HepG2 (cell line): ENCODE results near the gene ADI1. TPM values are rescaled to one million over a fixed set of nuclear protein-coding genes. Genes with fewer than 3 reads are reported as not detected.

ENCODE experiments used
- ARNT ChIP-seq: fragments of 450-650 bp; IDR thresholded peaks from 2 replicates; pipeline ENCODE4 v1.6.1; 2017
- ATF5 ChIP-seq: sonication (generic); formaldehyde crosslinking; IDR thresholded peaks from 2 replicates; pipeline ENCODE4 v1.4.0; 2020; ENCODE audit warnings: mild to moderate bottlenecking, low read depth, missing genetic modification reagents
- CBX5 ChIP-seq: sonication (generic); formaldehyde crosslinking; IDR thresholded peaks from 2 replicates; pipeline ENCODE4 v1.4.0; 2020; ENCODE audit warnings: missing genetic modification reagents, borderline replicate concordance
- HES4 ChIP-seq: sonication (generic); formaldehyde crosslinking; IDR thresholded peaks from 2 replicates; pipeline ENCODE4 v1.9.0; 2021; ENCODE audit warnings: mild to moderate bottlenecking, missing genetic modification reagents, borderline replicate concordance
- HIC2 ChIP-seq: sonication (generic); formaldehyde crosslinking; IDR thresholded peaks from 2 replicates; pipeline ENCODE4 v1.9.0; 2022; ENCODE audit warnings: low read depth, missing genetic modification reagents
- HNRNPH1 ChIP-seq: fragments of 200-400 bp; formaldehyde crosslinking; optimal IDR thresholded peaks from 2 replicates; pipeline ENCODE3; 2017; ENCODE audit warnings: mild to moderate bottlenecking, low read depth, low read length
- NFYB ChIP-seq: sonication (generic); formaldehyde crosslinking; IDR thresholded peaks from 2 replicates; pipeline ENCODE4 v1.4.0; 2020; ENCODE audit warnings: missing genetic modification reagents
- NR0B2 ChIP-seq: sonication (generic); formaldehyde crosslinking; IDR thresholded peaks from 2 replicates; pipeline ENCODE4 v1.4.0; 2020; ENCODE audit warnings: mild to moderate bottlenecking, missing genetic modification reagents
- PRDM15 ChIP-seq: sonication (generic); formaldehyde crosslinking; IDR thresholded peaks from 2 replicates; pipeline ENCODE4 v1.4.0; 2020; ENCODE audit warnings: missing genetic modification reagents
- SRY ChIP-seq: sonication (generic); formaldehyde crosslinking; IDR thresholded peaks from 2 replicates; pipeline ENCODE4 v1.8.0; 2022; ENCODE audit warnings: mild to moderate bottlenecking, missing genetic modification reagents
- TFAP4 ChIP-seq: sonication (generic); IDR thresholded peaks from 2 replicates; pipeline ENCODE4 v1.6.1; 2016; ENCODE audit warnings: low read depth, borderline replicate concordance
- ZNF101 ChIP-seq: sonication (generic); formaldehyde crosslinking; IDR thresholded peaks from 2 replicates; pipeline ENCODE4 v1.4.0; 2020; ENCODE audit warnings: mild to moderate bottlenecking, low read depth, missing genetic modification reagents, borderline replicate concordance
- ZNF263 ChIP-seq: sonication (generic); formaldehyde crosslinking; IDR thresholded peaks from 2 replicates; pipeline ENCODE4 v1.4.0; 2020; ENCODE audit warnings: missing genetic modification reagents
- ZNF333 ChIP-seq: sonication (generic); formaldehyde crosslinking; IDR thresholded peaks from 2 replicates; pipeline ENCODE4 v1.4.0; 2020; ENCODE audit warnings: mild to moderate bottlenecking, missing genetic modification reagents, borderline replicate concordance
- ZNF337 ChIP-seq: sonication (generic); formaldehyde crosslinking; IDR thresholded peaks from 2 replicates; pipeline ENCODE4 v1.5.1; 2020; ENCODE audit warnings: missing genetic modification reagents, low read depth, mild to moderate bottlenecking, borderline replicate concordance
- ZNF616 ChIP-seq: sonication (generic); formaldehyde crosslinking; IDR thresholded peaks from 2 replicates; pipeline ENCODE4 v1.5.0; 2020; ENCODE audit warnings: low read depth, mild to moderate bottlenecking, missing genetic modification reagents
- ZNF660 ChIP-seq: sonication (generic); formaldehyde crosslinking; IDR thresholded peaks from 2 replicates; pipeline ENCODE4 v1.5.1; 2020; ENCODE audit warnings: mild to moderate bottlenecking, low read depth, missing genetic modification reagents, borderline replicate concordance
- ZNF713 ChIP-seq: sonication (generic); formaldehyde crosslinking; IDR thresholded peaks from 2 replicates; pipeline ENCODE4 v1.4.0; 2020; ENCODE audit warnings: mild to moderate bottlenecking, missing genetic modification reagents
- polyA plus RNA-seq, 8 experiments: library from polyadenylated mRNA; depleted of rRNA in 3 of 8; stranded (reverse) in 7 of 8; unstranded in 1 of 8; fragments of >200 nt; fragmentation: Illumina TruSeq in 4 of 8; extraction: Trizol in 4 of 8; gene quantifications; 2 replicates each; pipeline versions ENCODE4 v1.2.1 to v1.2.3, GENCODE V29; 2011 to 2016; ENCODE audit warnings: low read depth in 4 of 8, missing spikeins in 1 of 8, mixed read lengths in 1 of 8; ENCODE audit not compliant: insufficient read depth in 1 of 8
- total RNA-seq, 5 experiments: library from RNA; depleted of rRNA; stranded (reverse); fragments of >200 nt; fragmentation: Illumina TruSeq; extraction: Trizol; gene quantifications; 2 replicates each; pipeline ENCODE4 v1.2.3, GENCODE V29; 2016; ENCODE audit warnings: low read depth in 1 of 5

The ADI1 gene
- total and polyA plus RNA-seq, 2 of the 13 experiments (the other 11 are each of a cell fraction or from before 2014, with no cell fraction given) = 28.7 to 123 TPM

- 0 out of 2 replicates have a peak, but pooled peaks have one; percentile 80 for TF ChIP-seq ZNF660 (CRISPR knock-in tag)
- TF ChIP-seq NR0B2 (CRISPR knock-in tag) = peak; percentile 97
- no peak; the same call in 1 of the 2 replicates for TF ChIP-seq ZNF333 (CRISPR knock-in tag)
- peak; percentile 71 for TF ChIP-seq HIC2
- TF ChIP-seq NFYB (CRISPR knock-in tag) = peak; percentile 27
- TF ChIP-seq CBX5 (CRISPR knock-in tag) = peak; percentile 90; the same call in 1 of the 2 replicates
- TF ChIP-seq ARNT = no peak
- peak; percentile 73; the same call in 1 of the 2 replicates for TF ChIP-seq ZNF263 (CRISPR knock-in tag)
- TF ChIP-seq TFAP4 = peak; percentile 43; the same call in 1 of the 2 replicates
- TF ChIP-seq PRDM15 (CRISPR knock-in tag) = 0 out of 2 replicates have a peak, but pooled peaks have one; percentile 17
- peak; percentile 89 for TF ChIP-seq HES4 (CRISPR knock-in tag)
- peak; percentile 83 for TF ChIP-seq SRY (CRISPR knock-in tag)
- peak; percentile 97; the same call in 1 of the 2 replicates for TF ChIP-seq ZNF101
- no peak; the same call in 1 of the 2 replicates for TF ChIP-seq ZNF713 (CRISPR knock-in tag)
- TF ChIP-seq ZNF616 = peak; percentile 43; the same call in 1 of the 2 replicates
- TF ChIP-seq HNRNPH1 = no peak
- TF ChIP-seq ATF5 (CRISPR knock-in tag) = peak; percentile 99
- peak; percentile 97 for TF ChIP-seq ZNF337 (CRISPR knock-in tag)
Observed at GRCh38 chr2:3558205-3559014, 39.1 kb upstream of the ADI1 start, which contains the start of gene RNASEH1 (continued).
